ENCODE results near the gene CNTN5.
"Not testable (repeated sequence)": the region's sequence is repeated elsewhere in the genome, so short reads cannot be mapped to it uniquely, and the experiment has no call there.

Gene CNTN5

GRCh38 chr11:99020352-99021225, at the start of gene CNTN5:
TSS of gene CNTN5 (plus strand) at chr11:99020949.
- DNase-seq (ENCODE audit: low read depth): no peak

GRCh38 chr11:98979205-98979604, 41.5 kb upstream of the CNTN5 start:
- DNase-seq (ENCODE audit: low read depth): no peak

GRCh38 chr11:99015634-99016454, 4.9 kb upstream of the CNTN5 start:
- peak; percentile 21 for DNase-seq (ENCODE audit: low read depth)

GRCh38 chr11:99019696-99020095, 1.1 kb upstream of the CNTN5 start:
- no peak for DNase-seq (ENCODE audit: low read depth)

- DNase-seq (ENCODE audit: low read depth): no peak
These were observed 16.3 kb downstream of the CNTN5 start for GRCh38 chr11:99037057-99037456.

- DNase-seq (ENCODE audit: low read depth): no peak
These were observed 42.6 kb downstream of the CNTN5 start for GRCh38 chr11:99063331-99063730.

GRCh38 chr11:99065121-99065520, 44.4 kb downstream of the CNTN5 start:
- no peak for DNase-seq (ENCODE audit: low read depth)

GRCh38 chr11:99066618-99067317, 46.0 kb downstream of the CNTN5 start:
- DNase-seq (ENCODE audit: low read depth): no peak

GRCh38 chr11:99068832-99069231, 48.1 kb downstream of the CNTN5 start:
- DNase-seq (ENCODE audit: low read depth): no peak

GRCh38 chr11:99069856-99070444, 49.2 kb downstream of the CNTN5 start:
- DNase-seq (ENCODE audit: low read depth): no peak

- DNase-seq (ENCODE audit: low read depth): no peak
These were observed 58.8 kb downstream of the CNTN5 start for GRCh38 chr11:99079576-99079975.

- DNase-seq (ENCODE audit: low read depth): no peak
These were observed 59.4 kb downstream of the CNTN5 start for GRCh38 chr11:99080154-99080553.

- DNase-seq (ENCODE audit: low read depth): no peak
These were observed 77.5 kb downstream of the CNTN5 start for GRCh38 chr11:99098258-99098657.

GRCh38 chr11:99098751-99099150, 78.0 kb downstream of the CNTN5 start:
- no peak for DNase-seq (ENCODE audit: low read depth)

- no peak for DNase-seq (ENCODE audit: low read depth)
These were observed 96.9 kb downstream of the CNTN5 start for GRCh38 chr11:99117603-99118002.

- DNase-seq (ENCODE audit: low read depth): not testable (repeated sequence)
These were observed 113.1 kb downstream of the CNTN5 start for GRCh38 chr11:99133862-99134261.

- no peak for DNase-seq (ENCODE audit: low read depth)
These were observed 114.8 kb downstream of the CNTN5 start for GRCh38 chr11:99135508-99135907.

- no peak for DNase-seq (ENCODE audit: low read depth)
These were observed 121.5 kb downstream of the CNTN5 start for GRCh38 chr11:99142237-99142636.

GRCh38 chr11:99148352-99148751, 127.6 kb downstream of the CNTN5 start:
- DNase-seq (ENCODE audit: low read depth): no peak

GRCh38 chr11:99154277-99154676, 133.5 kb downstream of the CNTN5 start:
- DNase-seq (ENCODE audit: low read depth): no peak

GRCh38 chr11:99160447-99160846, 139.7 kb downstream of the CNTN5 start:
- no peak for DNase-seq (ENCODE audit: low read depth)

- no peak for DNase-seq (ENCODE audit: low read depth)
These were observed 142.1 kb downstream of the CNTN5 start for GRCh38 chr11:99162819-99163218.
